Measurements from ENCODE around the gene ZSWIM1.

The ZSWIM1 gene

GRCh38 chr20:45857114-45857881 is 23.7 kb upstream of the ZSWIM1 start, which contains the start of the genes ACOT8 and ZSWIM3:
Gene ACOT8, minus strand, starts transcription at chr20:45857392. Its CDS starts 77 bp downstream, at chr20:45857315.
Gene ZSWIM3, plus strand, starts transcription at chr20:45857614. Its CDS starts 212 bp downstream, at chr20:45857826.
- TF ChIP-seq CTCF (IDR thresholded peaks at IDR 0.05) (no peak), ZFX (IDR thresholded peaks at IDR 0.05; ENCODE audit: borderline replicate concordance) (no peak)
- peak within 1 kb of the TSS; percentile 72 for H3K27ac ChIP-seq

- no peak for TF ChIP-seq ZFX (IDR thresholded peaks at IDR 0.05; ENCODE audit: borderline replicate concordance)
- TF ChIP-seq CTCF (IDR thresholded peaks at IDR 0.05): no peak
- peak overlapping the region; percentile 72 for H3K27ac ChIP-seq
Measured at GRCh38 chr20:45857882-45858216, 23.2 kb upstream of the ZSWIM1 start.

- TF ChIP-seq ZFX (IDR thresholded peaks at IDR 0.05; ENCODE audit: borderline replicate concordance): no peak
- no peak for TF ChIP-seq CTCF (IDR thresholded peaks at IDR 0.05)
- no peak overlapping the region for H3K27ac ChIP-seq
Measured at GRCh38 chr20:45859916-45860315, 21.1 kb upstream of the ZSWIM1 start.

- H3K27ac ChIP-seq: no peak overlapping the region
- TF ChIP-seq CTCF (IDR thresholded peaks at IDR 0.05) (no peak), ZFX (IDR thresholded peaks at IDR 0.05; ENCODE audit: borderline replicate concordance) (no peak)
Measured at GRCh38 chr20:45860560-45861220, 20.3 kb upstream of the ZSWIM1 start.

GRCh38 chr20:45861221-45862075 is 19.6 kb upstream of the ZSWIM1 start:
- no peak overlapping the region for H3K27ac ChIP-seq
- TF ChIP-seq ZFX (IDR thresholded peaks at IDR 0.05; ENCODE audit: borderline replicate concordance) (no peak), CTCF (IDR thresholded peaks at IDR 0.05) (no peak)

GRCh38 chr20:45863543-45864470 is 17.2 kb upstream of the ZSWIM1 start:
- no peak overlapping the region for H3K27ac ChIP-seq
- TF ChIP-seq ZFX (IDR thresholded peaks at IDR 0.05; ENCODE audit: borderline replicate concordance) (no peak), CTCF (IDR thresholded peaks at IDR 0.05) (no peak)
